LNCAP (cell line): ENCODE measurements around the gene EFNA5.

ENCODE experiments used
- TF ChIP-seq, protein P1 (sequence below): fragments of 450-650 bp; IDR thresholded peaks from 2 replicates; pipeline ENCODE4 v1.5.1; 2017; ENCODE audit warnings: mild to moderate bottlenecking

The EFNA5 gene

DNA sequence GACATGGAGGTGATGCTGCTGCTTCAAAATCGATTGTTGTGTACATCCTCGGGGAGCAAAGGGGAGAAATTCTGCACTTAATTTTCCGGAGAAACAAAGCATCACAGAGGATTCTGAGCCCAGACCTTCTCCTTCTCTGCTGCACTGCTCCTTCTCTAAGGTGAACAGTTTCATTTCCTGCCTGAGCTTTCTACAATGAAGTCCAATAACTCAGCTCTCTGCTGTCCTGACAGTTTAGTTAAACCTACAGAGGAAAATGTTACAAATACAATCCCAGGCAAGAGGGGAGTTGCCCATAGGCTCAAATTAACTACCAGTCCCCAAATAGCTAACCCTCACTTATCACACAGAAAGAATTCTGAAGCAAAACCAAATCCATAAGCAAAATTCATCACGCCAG is 206.3 kb downstream of the EFNA5 start:
- TF ChIP-seq, protein P1, sequence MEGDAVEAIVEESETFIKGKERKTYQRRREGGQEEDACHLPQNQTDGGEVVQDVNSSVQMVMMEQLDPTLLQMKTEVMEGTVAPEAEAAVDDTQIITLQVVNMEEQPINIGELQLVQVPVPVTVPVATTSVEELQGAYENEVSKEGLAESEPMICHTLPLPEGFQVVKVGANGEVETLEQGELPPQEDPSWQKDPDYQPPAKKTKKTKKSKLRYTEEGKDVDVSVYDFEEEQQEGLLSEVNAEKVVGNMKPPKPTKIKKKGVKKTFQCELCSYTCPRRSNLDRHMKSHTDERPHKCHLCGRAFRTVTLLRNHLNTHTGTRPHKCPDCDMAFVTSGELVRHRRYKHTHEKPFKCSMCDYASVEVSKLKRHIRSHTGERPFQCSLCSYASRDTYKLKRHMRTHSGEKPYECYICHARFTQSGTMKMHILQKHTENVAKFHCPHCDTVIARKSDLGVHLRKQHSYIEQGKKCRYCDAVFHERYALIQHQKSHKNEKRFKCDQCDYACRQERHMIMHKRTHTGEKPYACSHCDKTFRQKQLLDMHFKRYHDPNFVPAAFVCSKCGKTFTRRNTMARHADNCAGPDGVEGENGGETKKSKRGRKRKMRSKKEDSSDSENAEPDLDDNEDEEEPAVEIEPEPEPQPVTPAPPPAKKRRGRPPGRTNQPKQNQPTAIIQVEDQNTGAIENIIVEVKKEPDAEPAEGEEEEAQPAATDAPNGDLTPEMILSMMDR = no peak

DNA sequence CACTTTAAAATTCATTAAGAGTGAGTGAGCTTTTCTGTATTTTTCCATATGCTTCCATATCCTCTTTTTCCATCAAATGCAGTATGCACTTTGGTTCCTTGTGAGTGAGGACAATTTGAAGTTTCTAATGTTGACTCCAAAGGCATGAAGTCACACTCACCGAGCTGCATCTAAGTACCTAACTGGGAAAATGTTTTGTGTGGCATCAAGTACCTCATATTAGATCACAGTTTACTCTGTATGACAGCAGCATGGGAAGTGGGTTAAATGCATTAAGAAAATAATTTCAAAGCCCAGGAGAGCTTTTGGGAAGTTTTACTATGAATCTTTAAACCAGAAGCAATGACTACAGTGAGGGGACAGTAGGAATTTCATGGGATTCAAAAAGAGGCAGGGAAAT is 207.0 kb downstream of the EFNA5 start:
- TF ChIP-seq, protein P1 = no peak

DNA sequence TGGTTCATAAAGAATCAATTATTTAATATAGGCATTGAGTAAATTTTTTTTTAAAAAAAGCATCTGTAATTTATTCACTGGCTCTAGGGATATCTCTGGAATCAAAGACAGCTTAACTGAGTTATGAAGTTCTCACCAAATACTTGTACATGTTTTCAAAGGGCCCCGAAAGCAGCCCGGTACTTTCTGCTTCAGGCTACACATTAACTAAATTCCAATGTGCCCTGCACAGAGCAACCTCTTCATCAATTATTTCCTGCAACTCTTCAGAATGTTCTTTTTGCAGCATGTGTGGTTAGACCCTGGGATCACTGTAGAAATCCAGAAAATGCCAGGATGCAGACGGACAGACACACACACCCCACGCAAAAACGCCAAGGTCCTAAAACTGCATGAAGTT is 209.0 kb downstream of the EFNA5 start:
- TF ChIP-seq, protein P1 = no peak

DNA sequence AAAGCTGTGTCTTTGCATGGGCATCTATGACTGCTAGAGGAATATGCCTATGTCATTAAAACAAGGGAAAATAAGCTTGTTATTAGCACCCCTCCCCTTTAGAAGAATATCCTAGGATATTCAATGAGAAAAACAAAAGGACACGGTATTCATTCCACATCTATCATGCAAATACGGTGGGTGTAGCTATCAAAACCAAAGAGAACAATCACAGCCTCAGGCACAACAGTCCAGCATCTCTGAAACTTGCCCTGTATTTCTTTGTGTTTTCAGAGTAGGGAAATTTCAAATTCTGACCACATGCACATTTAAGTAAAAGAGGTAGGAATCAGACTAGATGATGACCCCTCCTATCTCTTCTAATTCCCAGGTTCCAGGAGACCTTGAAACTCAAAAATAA is 209.9 kb downstream of the EFNA5 start:
- TF ChIP-seq, protein P1 = no peak

DNA sequence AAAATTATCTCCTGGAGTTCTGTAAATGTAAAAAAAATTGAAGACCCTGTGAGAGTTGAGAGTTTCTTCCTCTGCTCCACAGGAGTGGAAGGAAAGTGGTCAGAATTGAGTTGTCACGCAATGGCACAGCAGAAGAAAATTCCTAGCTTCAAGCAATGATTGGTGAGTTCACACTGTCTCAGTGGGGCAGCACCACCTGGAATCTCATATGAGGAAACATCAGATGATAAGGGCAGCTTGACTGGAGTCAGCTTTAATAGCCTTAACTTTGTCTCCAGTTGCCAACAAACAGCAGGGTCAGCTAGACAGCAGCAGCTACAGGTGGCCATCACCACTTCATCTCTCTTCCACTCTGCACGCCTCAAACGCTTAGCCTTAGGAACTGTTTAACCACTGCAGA is 211.1 kb downstream of the EFNA5 start:
- TF ChIP-seq, protein P1 = no peak

DNA sequence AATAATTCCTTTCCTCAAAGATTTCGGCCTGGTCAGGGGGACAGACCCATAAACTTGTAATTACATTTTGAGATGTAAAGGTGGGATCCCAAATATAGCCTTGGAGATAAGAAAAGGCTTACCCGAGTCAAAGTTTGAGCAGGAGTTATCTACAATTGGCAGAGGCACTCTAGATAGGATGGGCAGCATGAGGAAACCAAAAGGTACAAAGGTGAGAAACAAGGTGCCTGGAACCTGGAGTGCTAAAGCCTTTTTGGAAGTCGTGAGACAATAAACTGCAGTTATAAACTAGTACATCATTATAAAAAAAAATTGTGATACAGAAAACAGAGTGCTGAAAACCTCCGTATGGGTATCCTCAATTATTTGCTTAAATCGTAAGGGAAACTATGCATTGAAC is 212.4 kb downstream of the EFNA5 start:
- TF ChIP-seq, protein P1 = no peak

DNA sequence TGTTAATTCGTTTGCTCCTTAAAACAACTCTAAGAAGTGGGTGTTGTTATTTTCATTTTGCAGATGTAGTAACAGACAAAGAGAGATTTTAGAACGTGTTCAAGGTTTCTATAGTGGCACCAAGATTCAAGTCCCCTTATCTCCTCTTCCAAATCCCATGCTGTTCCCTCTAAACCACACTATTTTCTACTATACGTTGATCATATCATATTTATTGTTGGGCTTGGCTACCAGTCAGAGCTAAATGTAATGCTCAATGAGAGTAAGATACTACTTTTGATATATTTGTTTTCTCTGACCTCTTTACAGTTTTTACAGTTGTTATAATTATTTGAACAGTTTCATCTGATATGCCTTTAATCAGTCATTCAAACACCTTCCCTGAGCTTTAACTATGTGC is 212.9 kb downstream of the EFNA5 start:
- TF ChIP-seq, protein P1 = no peak

DNA sequence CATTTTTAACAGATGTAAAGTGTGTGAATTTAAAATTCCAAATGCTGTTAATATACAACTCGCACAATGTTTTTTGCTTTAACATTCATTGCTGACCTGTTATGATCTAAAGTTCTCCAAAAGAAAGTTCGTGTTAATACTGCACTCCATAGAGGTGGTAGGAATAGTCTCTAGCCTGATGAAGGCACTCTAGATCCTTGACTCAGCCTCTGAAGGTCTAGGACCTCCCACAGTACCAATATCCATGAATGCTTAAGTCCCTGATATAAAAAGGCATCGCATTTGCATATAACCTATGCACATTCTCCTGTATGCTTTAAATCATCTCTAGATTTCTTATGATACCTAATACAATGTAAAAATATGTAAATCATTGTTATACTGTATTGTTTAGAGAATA is 213.6 kb downstream of the EFNA5 start:
- TF ChIP-seq, protein P1 = no peak
